ENCODE results near the gene TPCN2.

GRCh38 chr11:69165775-69166174 is 117.0 kb downstream of the TPCN2 start:
- TF ChIP-seq PHF21A (IDR thresholded peaks at IDR 0.05; ENCODE audit: borderline replicate concordance, low read depth) (no peak), SUPT5H (IDR thresholded peaks at IDR 0.05) (no peak), CHD2 (IDR thresholded peaks at IDR 0.05; ENCODE audit: low read depth, low read length) (no peak), POLR2AphosphoS5 (IDR thresholded peaks at IDR 0.05; ENCODE audit: control insufficient read depth, insufficient read depth, low read depth, low read length) (no peak), SP1 (CRISPR knock-in tag; IDR thresholded peaks at IDR 0.05) (no peak), HCFC1 (IDR thresholded peaks at IDR 0.05; ENCODE audit: low read depth, low read length) (no peak), EZH2 (IDR thresholded peaks at IDR 0.05; ENCODE audit: borderline replicate concordance, low read depth, low read length) (no peak), HMG20B (CRISPR knock-in tag; IDR thresholded peaks at IDR 0.05) (no peak)

Data from K562 (cell line).